GM23338 (cell line): ENCODE results near the gene UNC45A. TPM values are rescaled to one million over a fixed set of nuclear protein-coding genes. Genes with fewer than 3 reads are reported as not detected.

Experiments used
- ATAC-seq: fragments of 200-7000 bp; cut with Tn5 transposase; 3 replicates; pipeline ENCODE4 v1.9.1; 2020
- DNase-seq: peaks from one replicate; pipeline ENCODE4 v3.0.0-alpha.2; 2015; ENCODE audit warnings: low spot score
- H2AFZ ChIP-seq: fragments of 200-600 bp; sonication (generic); 2 replicates; pipeline ENCODE4 v1.8.0; 2016; ENCODE audit warnings: antibody characterized with exemption, mild to moderate bottlenecking, moderate library complexity
- H3F3A ChIP-seq: fragments of 200-600 bp; sonication (generic); replicated peaks from 2 replicates; pipeline ENCODE4 v1.8.0; 2017; ENCODE audit warnings: antibody characterized with exemption, mixed run types, low read depth
- H3K27ac ChIP-seq: fragments of 200-600 bp; sonication (generic); 2 replicates; pipeline ENCODE4 v1.6.1; 2016; ENCODE audit warnings: low read depth
- H3K27me3 ChIP-seq: fragments of 200-600 bp; sonication (generic); 2 replicates; pipeline ENCODE4 v1.8.0; 2016; ENCODE audit warnings: mild to moderate bottlenecking, mixed run types, moderate library complexity; ENCODE audit not compliant: insufficient read depth
- H3K36me3 ChIP-seq: fragments of 200-600 bp; sonication (generic); 2 replicates; pipeline ENCODE4 v1.8.0; 2016; ENCODE audit warnings: mild to moderate bottlenecking; ENCODE audit not compliant: insufficient read depth
- H3K4me1 ChIP-seq: fragments of 200-600 bp; sonication (generic); 2 replicates; pipeline ENCODE4 v1.8.0; 2016; ENCODE audit warnings: mild to moderate bottlenecking, moderate library complexity; ENCODE audit not compliant: insufficient read depth
- H3K4me2 ChIP-seq: fragments of 200-600 bp; sonication (generic); 2 replicates; pipeline ENCODE4 v1.7.1; 2017; ENCODE audit warnings: mixed run types
- H3K4me3 ChIP-seq: fragments of 200-600 bp; sonication (generic); 2 replicates; pipeline ENCODE4 v1.6.1; 2016; ENCODE audit warnings: mixed run types
- H3K79me2 ChIP-seq: fragments of 200-600 bp; sonication (generic); replicated peaks from 2 replicates; pipeline ENCODE4 v1.8.0; 2017; ENCODE audit warnings: mild to moderate bottlenecking; ENCODE audit not compliant: insufficient read depth
- H3K9me2 ChIP-seq: fragments of 200-600 bp; sonication (generic); 2 replicates; pipeline ENCODE4 v1.8.0; 2017; ENCODE audit not compliant: insufficient read depth
- H4K20me1 ChIP-seq: fragments of 200-600 bp; sonication (generic); replicated peaks from 2 replicates; pipeline ENCODE4 v1.8.0; 2017; ENCODE audit warnings: mild to moderate bottlenecking; ENCODE audit not compliant: insufficient read depth
- H3K27ac Mint-ChIP-seq: 2 replicates; pipeline ENCODE4 v1.8.0; 2020; ENCODE audit warnings: inconsistent platforms, mild to moderate bottlenecking, moderate library complexity, mixed read lengths
- H3K27me3 Mint-ChIP-seq: 3 replicates; pipeline ENCODE4 v1.8.0; 2022; ENCODE audit warnings: low read depth, mild to moderate bottlenecking, moderate library complexity, mixed read lengths, inconsistent platforms; ENCODE audit not compliant: insufficient read depth, poor library complexity
- H3K36me3 Mint-ChIP-seq: 3 replicates; pipeline ENCODE4 v1.8.0; 2021; ENCODE audit warnings: low read depth, mild to moderate bottlenecking, inconsistent platforms, moderate library complexity, mixed read lengths
- H3K4me1 Mint-ChIP-seq: 3 replicates; pipeline ENCODE4 v1.8.0; 2020; ENCODE audit warnings: mild to moderate bottlenecking, inconsistent platforms, mixed read lengths
- H3K4me3 Mint-ChIP-seq: 3 replicates; pipeline ENCODE4 v1.8.0; 2021; ENCODE audit warnings: moderate library complexity, mild to moderate bottlenecking, inconsistent platforms, mixed read lengths
- H3K9me3 Mint-ChIP-seq: 3 replicates; pipeline ENCODE4 v1.8.0; 2020; ENCODE audit warnings: moderate library complexity, mild to moderate bottlenecking, inconsistent platforms, mixed read lengths
- CREB1 ChIP-seq: fragments of 250-450 bp; sonication (Bioruptor Pico); IDR thresholded peaks from 2 replicates; pipeline ENCODE4 v1.5.0; 2020; ENCODE audit warnings: low read depth, mild to moderate bottlenecking, moderate library complexity
- EZH2 ChIP-seq: fragments of 200-600 bp; sonication (generic); IDR thresholded peaks from one replicate; pipeline ENCODE4 v1.8.0; 2017; ENCODE audit warnings: antibody characterized with exemption, mild to moderate bottlenecking, low read depth; ENCODE audit not compliant: unreplicated experiment
- JUNB ChIP-seq: IDR thresholded peaks from one replicate; pipeline ENCODE4 v1.6.1; 2016; ENCODE audit warnings: antibody characterized with exemption; ENCODE audit not compliant: unreplicated experiment
- NANOG ChIP-seq: IDR thresholded peaks from 2 replicates; pipeline ENCODE4 v1.6.1; 2016; ENCODE audit warnings: antibody characterized with exemption, borderline replicate concordance
- POLR2AphosphoS5 ChIP-seq: IDR thresholded peaks from 2 replicates; pipeline ENCODE4 v1.6.1; 2016; ENCODE audit warnings: antibody characterized with exemption, low read depth
- STAT1 ChIP-seq: IDR thresholded peaks from one replicate; pipeline ENCODE4 v1.6.1; 2016; ENCODE audit warnings: antibody characterized with exemption; ENCODE audit not compliant: unreplicated experiment
- ZNF114 ChIP-seq: fragments of 250-450 bp; sonication (Bioruptor Pico); IDR thresholded peaks from 2 replicates; pipeline ENCODE4 v1.5.0; 2020; ENCODE audit warnings: mild to moderate bottlenecking, moderate library complexity
- ZNF331 ChIP-seq: fragments of 250-450 bp; sonication (Bioruptor Pico); IDR thresholded peaks from 2 replicates; pipeline ENCODE4 v1.5.0; 2020; ENCODE audit warnings: low read depth, mild to moderate bottlenecking, moderate library complexity
- polyA plus RNA-seq: library from polyadenylated mRNA; unstranded; fragments of >200 nt; fragmentation: Nextera tagmentation; extraction: Ambion mirVana; gene quantifications from 2 replicates; pipeline ENCODE4 v1.2.1, GENCODE V29; 2016
- total RNA-seq: library from RNA; depleted of rRNA; stranded (reverse); fragments of >200 nt; shearing (Covaris generic); gene quantifications from 2 replicates; pipeline ENCODE4 v1.2.3, GENCODE V29; 2014
- TF ChIP-seq, protein P1 (sequence below), 2 experiments: fragments of 200-600 bp in 1 of 2; sonication (generic) in 1 of 2; conservative IDR thresholded peaks; 2 replicates each; pipeline versions ENCODE4 v1.5.1 to v1.6.1; 2016 to 2017; ENCODE audit warnings: antibody characterized with exemption in 2 of 2, low read depth in 2 of 2, mild to moderate bottlenecking in 2 of 2, moderate library complexity in 1 of 2
- TF ChIP-seq, protein P2 (sequence below): IDR thresholded peaks from 2 replicates; pipeline ENCODE4 v1.6.1; 2016; ENCODE audit warnings: antibody characterized with exemption
- TF ChIP-seq, protein P3 (sequence below): IDR thresholded peaks from one replicate; pipeline ENCODE4 v1.6.1; 2018; ENCODE audit warnings: antibody characterized with exemption; ENCODE audit not compliant: unreplicated experiment

Gene UNC45A
- total and polyA plus RNA-seq, 2 experiments from 2014 or later = 40.2 to 86.8 TPM

DNA sequence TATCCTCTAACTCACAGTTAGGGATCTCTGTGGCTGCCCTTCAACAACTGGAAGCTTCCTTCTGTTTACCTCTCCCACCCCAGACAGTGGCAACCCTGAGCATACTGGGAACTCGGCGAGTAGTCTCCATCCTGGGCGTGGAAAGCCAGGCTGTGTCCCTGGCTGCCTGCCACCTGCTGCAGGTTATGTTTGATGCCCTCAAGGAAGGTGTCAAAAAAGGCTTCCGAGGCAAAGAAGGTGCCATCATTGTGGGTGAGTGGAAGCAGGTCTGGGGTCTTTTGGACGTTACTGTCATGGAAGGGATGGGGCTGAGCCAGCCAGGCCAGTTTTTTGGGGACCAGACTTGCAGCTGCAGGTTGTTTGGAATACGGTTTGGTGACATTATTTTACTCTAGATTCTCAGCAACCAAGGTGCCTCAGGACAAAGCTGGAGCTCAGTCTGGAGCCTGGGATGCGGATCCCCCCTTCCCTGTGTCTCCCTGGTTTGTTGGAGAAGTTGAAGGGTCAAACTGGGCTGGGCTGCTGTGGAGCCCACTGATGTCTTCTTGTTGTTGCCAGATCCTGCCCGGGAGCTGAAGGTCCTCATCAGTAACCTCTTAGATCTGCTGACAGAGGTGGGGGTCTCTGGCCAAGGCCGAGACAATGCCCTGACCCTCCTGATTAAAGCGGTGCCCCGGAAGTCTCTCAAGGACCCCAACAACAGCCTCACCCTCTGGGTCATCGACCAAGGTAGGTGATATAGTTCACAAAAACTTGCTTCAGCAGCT, 7.5 kb downstream of the UNC45A start:
- H3K27me3 Mint-ChIP-seq = peaks cover 4% of the 10 kb centered on the region
- H3K4me1 Mint-ChIP-seq = no peaks in the 10 kb centered on the region
- H3K79me2 ChIP-seq = no peaks in the 10 kb centered on the region
- ATAC-seq = no peak
- H3K4me2 ChIP-seq = no peak overlapping the region
- no peaks in the 10 kb centered on the region for H3K27me3 ChIP-seq
- H3F3A ChIP-seq = no peaks in the 10 kb centered on the region
- H3K27ac Mint-ChIP-seq = no peak overlapping the region
- no peak overlapping the region for H2AFZ ChIP-seq
- H3K36me3 Mint-ChIP-seq = peaks cover 72% of the 10 kb centered on the region
- no peaks in the 10 kb centered on the region for H3K9me3 Mint-ChIP-seq
- H3K4me3 ChIP-seq = no peak overlapping the region
- H3K4me1 ChIP-seq = no peaks in the 10 kb centered on the region
- peaks cover 14% of the 10 kb centered on the region for H3K36me3 ChIP-seq
- TF ChIP-seq EZH2 = no peak
- no peak overlapping the region for H3K4me3 Mint-ChIP-seq
- no peaks in the 10 kb centered on the region for H3K9me2 ChIP-seq
- H3K27ac ChIP-seq = no peak overlapping the region
- H4K20me1 ChIP-seq = no peaks in the 10 kb centered on the region; the same call in 1 of the 2 replicates
- DNase-seq = no peak

DNA sequence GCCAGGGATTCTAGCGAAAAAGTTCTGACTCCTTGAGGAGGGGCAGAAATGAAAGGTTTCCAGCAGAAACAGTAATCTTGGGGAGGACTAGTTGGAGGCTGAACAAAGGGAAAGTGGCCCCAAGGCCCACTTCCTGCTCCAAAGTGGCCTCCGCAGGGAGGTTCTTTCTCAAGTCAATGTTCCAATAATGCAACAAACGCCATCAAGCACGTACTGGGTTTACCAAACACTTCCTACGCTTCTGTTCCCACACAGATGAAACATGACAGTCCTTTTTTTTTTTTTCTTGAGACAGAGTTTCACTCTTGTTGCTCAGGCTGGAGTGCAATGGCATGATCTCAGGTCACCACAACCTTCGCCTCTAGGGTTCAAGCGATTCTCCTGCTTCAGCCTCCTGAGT, 10.0 kb downstream of the UNC45A start:
- Histone ChIP-seq H3K9me2 (no peaks in the 10 kb centered on the region), H3K4me2 (no peak overlapping the region), H3K36me3 (peaks cover 8% of the 10 kb centered on the region), H2AFZ (no peak overlapping the region), H3K27ac (no peak overlapping the region), H3F3A (no peaks in the 10 kb centered on the region), H3K27me3 (no peaks in the 10 kb centered on the region), H3K79me2 (no peaks in the 10 kb centered on the region), H3K4me3 (no peak overlapping the region), H4K20me1 (no peaks in the 10 kb centered on the region; the same call in 1 of the 2 replicates), H3K4me1 (no peaks in the 10 kb centered on the region)
- peaks cover 6% of the 10 kb centered on the region for H3K27me3 Mint-ChIP-seq
- H3K36me3 Mint-ChIP-seq = peaks cover 80% of the 10 kb centered on the region
- no peak overlapping the region for H3K4me3 Mint-ChIP-seq
- ATAC-seq = no peak
- H3K4me1 Mint-ChIP-seq = no peaks in the 10 kb centered on the region
- H3K27ac Mint-ChIP-seq = no peak overlapping the region
- no peaks in the 10 kb centered on the region for H3K9me3 Mint-ChIP-seq
- DNase-seq = no peak
- no peak for TF ChIP-seq STAT1
- no peak for TF ChIP-seq ZNF331 (CRISPR knock-in tag)
- TF ChIP-seq, protein P1, sequence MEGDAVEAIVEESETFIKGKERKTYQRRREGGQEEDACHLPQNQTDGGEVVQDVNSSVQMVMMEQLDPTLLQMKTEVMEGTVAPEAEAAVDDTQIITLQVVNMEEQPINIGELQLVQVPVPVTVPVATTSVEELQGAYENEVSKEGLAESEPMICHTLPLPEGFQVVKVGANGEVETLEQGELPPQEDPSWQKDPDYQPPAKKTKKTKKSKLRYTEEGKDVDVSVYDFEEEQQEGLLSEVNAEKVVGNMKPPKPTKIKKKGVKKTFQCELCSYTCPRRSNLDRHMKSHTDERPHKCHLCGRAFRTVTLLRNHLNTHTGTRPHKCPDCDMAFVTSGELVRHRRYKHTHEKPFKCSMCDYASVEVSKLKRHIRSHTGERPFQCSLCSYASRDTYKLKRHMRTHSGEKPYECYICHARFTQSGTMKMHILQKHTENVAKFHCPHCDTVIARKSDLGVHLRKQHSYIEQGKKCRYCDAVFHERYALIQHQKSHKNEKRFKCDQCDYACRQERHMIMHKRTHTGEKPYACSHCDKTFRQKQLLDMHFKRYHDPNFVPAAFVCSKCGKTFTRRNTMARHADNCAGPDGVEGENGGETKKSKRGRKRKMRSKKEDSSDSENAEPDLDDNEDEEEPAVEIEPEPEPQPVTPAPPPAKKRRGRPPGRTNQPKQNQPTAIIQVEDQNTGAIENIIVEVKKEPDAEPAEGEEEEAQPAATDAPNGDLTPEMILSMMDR (conservative IDR thresholded peaks at IDR 0.05; ENCODE audit: low read depth in 2 of 2) = no peak
- TF ChIP-seq, protein P2, sequence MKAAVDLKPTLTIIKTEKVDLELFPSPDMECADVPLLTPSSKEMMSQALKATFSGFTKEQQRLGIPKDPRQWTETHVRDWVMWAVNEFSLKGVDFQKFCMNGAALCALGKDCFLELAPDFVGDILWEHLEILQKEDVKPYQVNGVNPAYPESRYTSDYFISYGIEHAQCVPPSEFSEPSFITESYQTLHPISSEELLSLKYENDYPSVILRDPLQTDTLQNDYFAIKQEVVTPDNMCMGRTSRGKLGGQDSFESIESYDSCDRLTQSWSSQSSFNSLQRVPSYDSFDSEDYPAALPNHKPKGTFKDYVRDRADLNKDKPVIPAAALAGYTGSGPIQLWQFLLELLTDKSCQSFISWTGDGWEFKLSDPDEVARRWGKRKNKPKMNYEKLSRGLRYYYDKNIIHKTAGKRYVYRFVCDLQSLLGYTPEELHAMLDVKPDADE = no peak
- TF ChIP-seq, protein P3, sequence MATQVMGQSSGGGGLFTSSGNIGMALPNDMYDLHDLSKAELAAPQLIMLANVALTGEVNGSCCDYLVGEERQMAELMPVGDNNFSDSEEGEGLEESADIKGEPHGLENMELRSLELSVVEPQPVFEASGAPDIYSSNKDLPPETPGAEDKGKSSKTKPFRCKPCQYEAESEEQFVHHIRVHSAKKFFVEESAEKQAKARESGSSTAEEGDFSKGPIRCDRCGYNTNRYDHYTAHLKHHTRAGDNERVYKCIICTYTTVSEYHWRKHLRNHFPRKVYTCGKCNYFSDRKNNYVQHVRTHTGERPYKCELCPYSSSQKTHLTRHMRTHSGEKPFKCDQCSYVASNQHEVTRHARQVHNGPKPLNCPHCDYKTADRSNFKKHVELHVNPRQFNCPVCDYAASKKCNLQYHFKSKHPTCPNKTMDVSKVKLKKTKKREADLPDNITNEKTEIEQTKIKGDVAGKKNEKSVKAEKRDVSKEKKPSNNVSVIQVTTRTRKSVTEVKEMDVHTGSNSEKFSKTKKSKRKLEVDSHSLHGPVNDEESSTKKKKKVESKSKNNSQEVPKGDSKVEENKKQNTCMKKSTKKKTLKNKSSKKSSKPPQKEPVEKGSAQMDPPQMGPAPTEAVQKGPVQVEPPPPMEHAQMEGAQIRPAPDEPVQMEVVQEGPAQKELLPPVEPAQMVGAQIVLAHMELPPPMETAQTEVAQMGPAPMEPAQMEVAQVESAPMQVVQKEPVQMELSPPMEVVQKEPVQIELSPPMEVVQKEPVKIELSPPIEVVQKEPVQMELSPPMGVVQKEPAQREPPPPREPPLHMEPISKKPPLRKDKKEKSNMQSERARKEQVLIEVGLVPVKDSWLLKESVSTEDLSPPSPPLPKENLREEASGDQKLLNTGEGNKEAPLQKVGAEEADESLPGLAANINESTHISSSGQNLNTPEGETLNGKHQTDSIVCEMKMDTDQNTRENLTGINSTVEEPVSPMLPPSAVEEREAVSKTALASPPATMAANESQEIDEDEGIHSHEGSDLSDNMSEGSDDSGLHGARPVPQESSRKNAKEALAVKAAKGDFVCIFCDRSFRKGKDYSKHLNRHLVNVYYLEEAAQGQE = no peak
- TF ChIP-seq POLR2AphosphoS5 = no peak
- TF ChIP-seq EZH2 = no peak
- no peak for TF ChIP-seq JUNB
- no peak for TF ChIP-seq ZNF114 (CRISPR knock-in tag)
- no peak for TF ChIP-seq NANOG
- TF ChIP-seq CREB1 = no peak
